NB4 (cell line): ENCODE results near the gene AFF3.
"Not testable (repeated sequence)": the region's sequence is repeated elsewhere in the genome, so short reads cannot be mapped to it uniquely, and the experiment has no call there.

Experiments
- CTCF ChIP-seq: IDR thresholded peaks from one replicate; pipeline ENCODE4 v1.5.1; 2012; ENCODE audit warnings: low read depth, low read length
- POLR2A ChIP-seq: IDR thresholded peaks from 2 replicates; pipeline ENCODE4 v1.6.1; 2011; ENCODE audit warnings: mild to moderate bottlenecking; ENCODE audit not compliant: insufficient read length; ENCODE audit errors: extremely low read depth

GRCh38 chr2:100151832-100152231 is 9.4 kb upstream of the AFF3 start:
- TF ChIP-seq CTCF, POLR2A: not testable (repeated sequence)
